HCT116 (cell line): Measurements from ENCODE around the gene SLMAP. TPM values are rescaled to one million over a fixed set of nuclear protein-coding genes. Genes with fewer than 3 reads are reported as not detected.

Experiments used
- ATAC-seq: fragments of 200-7000 bp; cut with Tn5 transposase; 2 replicates; pipeline ENCODE4 v1.9.1; 2020; ENCODE audit warnings: mild to moderate bottlenecking, moderate library complexity
- BruUV-seq: library from RNA; stranded (reverse); fragments of 400-500 nt; replicated peaks from 2 replicates; lab custom pipeline; 2021; lab: Mats Ljungman, UMichigan
- CTCF ChIA-PET: fragments of 300-600 bp; sonication (Branson Sonifier 250); formaldehyde crosslinking; loops from one replicate; lab custom pipeline; 2021; ENCODE audit warnings: antibody characterized with exemption; lab: Charles Lee
- POLR2A ChIA-PET: fragments of 300-600, 350-600 bp; sonication (Branson Sonifier 250); formaldehyde crosslinking; loops from one replicate; lab custom pipeline; 2021; ENCODE audit warnings: antibody characterized with exemption; lab: Charles Lee
- RAD21 ChIA-PET, 2 experiments: fragments of 300-600 bp; sonication (Branson Sonifier 250); formaldehyde crosslinking; loops; one replicate each; lab custom pipeline; 2023; ENCODE audit warnings: low total read pairs in 2 of 2; ENCODE audit not compliant: uncharacterized antibody in 2 of 2, unreplicated experiment in 2 of 2, low non-redundant PET in 1 of 2; lab: Charles Lee
- DNase-seq: peaks from one replicate; pipeline ENCODE4 v3.0.0-alpha.2; 2010; ENCODE audit warnings: low read depth, low spot score
- H2AFZ ChIP-seq: fragments of 200-600 bp; shearing (Covaris generic), sonication (generic); 2 replicates; pipeline ENCODE4 v1.6.1; 2017; ENCODE audit warnings: low read depth, mixed run types, mixed read lengths, antibody characterized with exemption, low read length; ENCODE audit not compliant: poor library complexity, severe bottlenecking
- H3K27ac ChIP-seq: 2 replicates; pipeline ENCODE4 v1.5.1; 2012; ENCODE audit warnings: low read depth, low read length
- H3K27me3 ChIP-seq: fragments of 200-600 bp; sonication (generic); 2 replicates; pipeline ENCODE4 v1.6.1; 2016; ENCODE audit warnings: mixed run types, low read length, mixed read lengths; ENCODE audit not compliant: insufficient read depth
- H3K36me3 ChIP-seq, 2 experiments: fragments of 200-500 bp in 1 of 2; fragments of 200-600 bp in 1 of 2; sonication (Bioruptor generic) in 1 of 2; sonication (generic) in 1 of 2; 2 replicates each; pipeline versions ENCODE4 v1.5.1 to v1.6.1; 2014 to 2016; ENCODE audit warnings: low read length in 2 of 2, inconsistent platforms in 1 of 2, mixed read lengths in 1 of 2, mixed run types in 1 of 2; ENCODE audit not compliant: insufficient read depth in 2 of 2, control insufficient read depth in 1 of 2
- H3K4me1 ChIP-seq, 2 experiments: fragments of 200-600 bp in 1 of 2; sonication (generic) in 1 of 2; 2 replicates each; pipeline versions ENCODE4 v1.5.1 to v1.6.1; 2012 to 2017; ENCODE audit warnings: low read length in 2 of 2, inconsistent platforms in 1 of 2, mild to moderate bottlenecking in 1 of 2, mixed read lengths in 1 of 2, mixed run types in 1 of 2, moderate library complexity in 1 of 2; ENCODE audit not compliant: insufficient read depth in 2 of 2, control insufficient read depth in 1 of 2
- H3K4me2 ChIP-seq: fragments of 200-600 bp; sonication (generic); 2 replicates; pipeline ENCODE4 v1.6.1; 2017; ENCODE audit warnings: mixed run types, low read length, mixed read lengths
- H3K4me3 ChIP-seq, 2 experiments: fragments of 200-600 bp in 1 of 2; sonication (generic) in 1 of 2; replicated peaks in 1 of 2; 2 replicates each; pipeline ENCODE4 v1.5.1; 2011 to 2016; ENCODE audit warnings: low read length in 2 of 2, control low read depth in 1 of 2, low read depth in 1 of 2, mild to moderate bottlenecking in 1 of 2, mixed read lengths in 1 of 2, mixed run types in 1 of 2
- H3K79me2 ChIP-seq: fragments of 200-600 bp; sonication (generic); 2 replicates; pipeline ENCODE4 v1.6.1; 2017; ENCODE audit warnings: mild to moderate bottlenecking, mixed run types, low read length, moderate library complexity, mixed read lengths; ENCODE audit not compliant: insufficient read depth
- H3K9ac ChIP-seq: fragments of 200-600 bp; sonication (generic); 2 replicates; pipeline ENCODE4 v1.6.1; 2016; ENCODE audit warnings: low read length, mixed read lengths
- H3K9me2 ChIP-seq: fragments of 200-600 bp; sonication (generic), shearing (Covaris generic); 2 replicates; pipeline ENCODE4 v1.6.1; 2017; ENCODE audit warnings: mixed run types, mild to moderate bottlenecking, moderate library complexity; ENCODE audit not compliant: insufficient read depth
- H3K9me3 ChIP-seq, 2 experiments: fragments of 200-500 bp in 1 of 2; fragments of 200-600 bp in 1 of 2; sonication (Bioruptor generic) in 1 of 2; sonication (generic) in 1 of 2; 2 replicates each; pipeline ENCODE4 v1.6.1; 2014 to 2017; ENCODE audit warnings: low read length in 2 of 2, mixed read lengths in 2 of 2, inconsistent platforms in 1 of 2, low read depth in 1 of 2, mild to moderate bottlenecking in 1 of 2, mixed run types in 1 of 2, moderate library complexity in 1 of 2; ENCODE audit not compliant: control insufficient read depth in 1 of 2, insufficient read depth in 1 of 2
- H4K20me1 ChIP-seq: fragments of 200-600 bp; sonication (generic), shearing (Covaris generic); 2 replicates; pipeline ENCODE4 v1.6.1; 2017; ENCODE audit warnings: mixed run types, mild to moderate bottlenecking, moderate library complexity; ENCODE audit not compliant: insufficient read depth
- CBX3 ChIP-seq: IDR thresholded peaks from 2 replicates; pipeline ENCODE4 v1.6.1; 2012; ENCODE audit warnings: low read depth
- CEBPB ChIP-seq: IDR thresholded peaks from 2 replicates; pipeline ENCODE4 v1.6.1; 2012; ENCODE audit warnings: low read depth
- EGR1 ChIP-seq: IDR thresholded peaks from 2 replicates; pipeline ENCODE4 v1.6.1; 2012; ENCODE audit warnings: low read depth
- ELF1 ChIP-seq: IDR thresholded peaks from 2 replicates; pipeline ENCODE4 v1.6.1; 2012; ENCODE audit warnings: low read depth, borderline replicate concordance
- POLR2AphosphoS5 ChIP-seq: IDR thresholded peaks from 2 replicates; pipeline ENCODE4 v1.6.1; 2011; ENCODE audit warnings: mild to moderate bottlenecking, low read depth, low read length, moderate library complexity
- RAD21 ChIP-seq: IDR thresholded peaks from 2 replicates; pipeline ENCODE4 v1.6.1; 2012; ENCODE audit warnings: low read depth, mild to moderate bottlenecking
- SRF ChIP-seq: IDR thresholded peaks from 2 replicates; pipeline ENCODE4 v1.6.1; 2012; ENCODE audit warnings: low read depth
- YY1 ChIP-seq: IDR thresholded peaks from 2 replicates; pipeline ENCODE4 v1.6.1; 2011; ENCODE audit warnings: low read length, low read depth, moderate library complexity, mild to moderate bottlenecking; ENCODE audit not compliant: insufficient replicate concordance; ENCODE audit errors: extremely low read depth
- intact Hi-C: fragments of 100-400 bp; cut with micrococcal nuclease; formaldehyde crosslinking; loops from 2 replicates; pipeline ENCODE4 v1.10.0; 2022
- total RNA-seq: library from RNA; stranded (reverse); gene quantifications from one replicate; pipeline ENCODE4 v1.2.1, GENCODE V29; 2021; ENCODE audit not compliant: unreplicated experiment
- TF ChIP-seq, protein P1 (sequence below), 3 experiments: fragments of 200-600 bp in 1 of 3; sonication (generic) in 1 of 3; IDR thresholded peaks in 2 of 3; conservative IDR thresholded peaks in 1 of 3; 2 replicates each; pipeline ENCODE4 v1.5.1; 2012 to 2017; ENCODE audit warnings: low read depth in 2 of 3, low read length in 2 of 3, antibody characterized with exemption in 1 of 3, borderline replicate concordance in 1 of 3, control low read depth in 1 of 3, mild to moderate bottlenecking in 1 of 3, mixed read lengths in 1 of 3, mixed run types in 1 of 3, moderate library complexity in 1 of 3; ENCODE audit not compliant: insufficient read depth in 1 of 3
- TF ChIP-seq, protein P2 (sequence below): IDR thresholded peaks from 2 replicates; pipeline ENCODE4 v1.6.1; 2012
- TF ChIP-seq, protein P3 (sequence below): IDR thresholded peaks from 2 replicates; pipeline ENCODE4 v1.6.1; 2011; ENCODE audit warnings: mild to moderate bottlenecking, low read length, moderate library complexity; ENCODE audit not compliant: insufficient replicate concordance; ENCODE audit errors: extremely low read depth

The SLMAP gene
- total RNA-seq, 1 experiment from 2014 or later, result 81.0 TPM

DNA sequence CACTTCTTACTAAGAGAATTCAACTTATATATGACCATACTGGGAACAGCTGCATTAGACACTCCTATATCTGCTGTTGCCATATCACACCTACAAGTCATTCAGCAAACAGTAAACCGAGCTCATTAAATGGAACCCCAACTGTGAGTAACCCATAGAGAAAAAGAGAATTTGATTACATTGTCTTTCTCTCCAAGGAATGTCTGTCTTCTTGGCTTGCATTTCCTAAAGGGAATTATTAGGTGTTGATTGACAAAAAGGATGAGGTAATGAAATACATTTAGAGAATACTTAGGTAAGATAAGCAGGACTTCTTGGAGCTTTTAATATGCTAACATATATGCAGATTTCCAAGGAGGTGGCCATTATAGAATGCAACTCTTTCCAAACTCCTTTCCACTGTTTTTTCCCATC, 76.8 kb downstream of the SLMAP start (continued):
- TF ChIP-seq, protein P1, sequence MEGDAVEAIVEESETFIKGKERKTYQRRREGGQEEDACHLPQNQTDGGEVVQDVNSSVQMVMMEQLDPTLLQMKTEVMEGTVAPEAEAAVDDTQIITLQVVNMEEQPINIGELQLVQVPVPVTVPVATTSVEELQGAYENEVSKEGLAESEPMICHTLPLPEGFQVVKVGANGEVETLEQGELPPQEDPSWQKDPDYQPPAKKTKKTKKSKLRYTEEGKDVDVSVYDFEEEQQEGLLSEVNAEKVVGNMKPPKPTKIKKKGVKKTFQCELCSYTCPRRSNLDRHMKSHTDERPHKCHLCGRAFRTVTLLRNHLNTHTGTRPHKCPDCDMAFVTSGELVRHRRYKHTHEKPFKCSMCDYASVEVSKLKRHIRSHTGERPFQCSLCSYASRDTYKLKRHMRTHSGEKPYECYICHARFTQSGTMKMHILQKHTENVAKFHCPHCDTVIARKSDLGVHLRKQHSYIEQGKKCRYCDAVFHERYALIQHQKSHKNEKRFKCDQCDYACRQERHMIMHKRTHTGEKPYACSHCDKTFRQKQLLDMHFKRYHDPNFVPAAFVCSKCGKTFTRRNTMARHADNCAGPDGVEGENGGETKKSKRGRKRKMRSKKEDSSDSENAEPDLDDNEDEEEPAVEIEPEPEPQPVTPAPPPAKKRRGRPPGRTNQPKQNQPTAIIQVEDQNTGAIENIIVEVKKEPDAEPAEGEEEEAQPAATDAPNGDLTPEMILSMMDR (IDR thresholded peaks at IDR 0.05 in 2 of 3, conservative IDR thresholded peaks at IDR 0.05 in 1 of 3; ENCODE audit: borderline replicate concordance in 1 of 3, insufficient read depth in 1 of 3, low read depth in 2 of 3, low read length in 2 of 3), result no peak
- no peak for TF ChIP-seq ELF1
- no peak for TF ChIP-seq CBX3
- TF ChIP-seq CEBPB, result no peak
- no peak for TF ChIP-seq EGR1
- TF ChIP-seq POLR2AphosphoS5, result no peak
- TF ChIP-seq, all 23 proteins: peak for 0

DNA sequence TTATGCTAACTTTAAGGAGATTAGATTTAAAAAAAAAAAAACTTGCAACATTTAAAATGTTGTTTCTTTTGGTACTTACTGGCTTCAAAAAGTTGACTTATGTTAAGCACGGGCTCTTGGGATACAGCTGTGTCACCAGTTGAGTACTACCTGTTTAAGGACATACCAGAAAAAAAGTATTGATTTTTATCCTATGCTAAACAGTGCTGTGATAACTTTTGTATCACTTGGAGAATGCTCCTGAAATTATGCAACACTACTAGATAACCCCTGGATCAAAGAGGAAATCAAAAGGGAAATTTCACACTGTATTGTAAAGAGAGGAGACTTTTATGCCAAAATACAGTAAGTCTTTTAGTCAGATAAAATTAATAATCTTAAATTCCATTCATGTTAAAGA, 77.7 kb downstream of the SLMAP start:
- DNase-seq, result no peak
- Histone ChIP-seq H2AFZ (no peak overlapping the region), H3K4me1 (no peaks in the 10 kb centered on the region), H3K9me2 (no peaks in the 10 kb centered on the region), H3K4me3 (no peak overlapping the region), H3K79me2 (peaks cover 58% of the 10 kb centered on the region), H3K27ac (no peak overlapping the region), H3K4me2 (no peak overlapping the region), H3K36me3 (0 out of 4 replicates have a peak, but pooled peaks cover 0 to 6% of the 10 kb centered on the region in 2 experiments), H3K27me3 (no peaks in the 10 kb centered on the region), H3K9ac (no peak overlapping the region), H3K9me3 (no peaks in the 10 kb centered on the region), H4K20me1 (peaks cover 4% of the 10 kb centered on the region; the same call in 1 of the 2 replicates)
- intact Hi-C loops, result no loop called here
- BruUV-seq, result no TSS peak
- ChIA-PET RAD21 (no interaction called here), CTCF (no interaction called here), POLR2A (no interaction called here)
- TF ChIP-seq YY1, result no peak
- TF ChIP-seq SRF, result no peak
- TF ChIP-seq, protein P1 (IDR thresholded peaks at IDR 0.05 in 2 of 3, conservative IDR thresholded peaks at IDR 0.05 in 1 of 3; ENCODE audit: borderline replicate concordance in 1 of 3, insufficient read depth in 1 of 3, low read depth in 2 of 3, low read length in 2 of 3), result no peak
- no peak for TF ChIP-seq RAD21
- TF ChIP-seq, protein P2, sequence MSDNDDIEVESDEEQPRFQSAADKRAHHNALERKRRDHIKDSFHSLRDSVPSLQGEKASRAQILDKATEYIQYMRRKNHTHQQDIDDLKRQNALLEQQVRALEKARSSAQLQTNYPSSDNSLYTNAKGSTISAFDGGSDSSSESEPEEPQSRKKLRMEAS, result no peak
- TF ChIP-seq CEBPB, result no peak
- TF ChIP-seq, protein P3, sequence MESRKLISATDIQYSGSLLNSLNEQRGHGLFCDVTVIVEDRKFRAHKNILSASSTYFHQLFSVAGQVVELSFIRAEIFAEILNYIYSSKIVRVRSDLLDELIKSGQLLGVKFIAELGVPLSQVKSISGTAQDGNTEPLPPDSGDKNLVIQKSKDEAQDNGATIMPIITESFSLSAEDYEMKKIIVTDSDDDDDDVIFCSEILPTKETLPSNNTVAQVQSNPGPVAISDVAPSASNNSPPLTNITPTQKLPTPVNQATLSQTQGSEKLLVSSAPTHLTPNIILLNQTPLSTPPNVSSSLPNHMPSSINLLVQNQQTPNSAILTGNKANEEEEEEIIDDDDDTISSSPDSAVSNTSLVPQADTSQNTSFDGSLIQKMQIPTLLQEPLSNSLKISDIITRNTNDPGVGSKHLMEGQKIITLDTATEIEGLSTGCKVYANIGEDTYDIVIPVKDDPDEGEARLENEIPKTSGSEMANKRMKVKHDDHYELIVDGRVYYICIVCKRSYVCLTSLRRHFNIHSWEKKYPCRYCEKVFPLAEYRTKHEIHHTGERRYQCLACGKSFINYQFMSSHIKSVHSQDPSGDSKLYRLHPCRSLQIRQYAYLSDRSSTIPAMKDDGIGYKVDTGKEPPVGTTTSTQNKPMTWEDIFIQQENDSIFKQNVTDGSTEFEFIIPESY, result no peak
- ATAC-seq, result no peak
